PC-3 (cell line): Measurements from ENCODE around the gene PHACTR2. TPM values are rescaled to one million over a fixed set of nuclear protein-coding genes. Genes with fewer than 3 reads are reported as not detected.
"Not testable (repeated sequence)": the region's sequence is repeated elsewhere in the genome, so short reads cannot be mapped to it uniquely, and the experiment has no call there.

ENCODE experiments used
- ATAC-seq: fragments of 200-7000 bp; cut with Tn5 transposase; 2 replicates; pipeline ENCODE4 v1.9.1; 2020; ENCODE audit warnings: mild to moderate bottlenecking, moderate library complexity
- BruUV-seq: library from RNA; stranded (reverse); fragments of 400-500 nt; replicated peaks from 2 replicates; lab custom pipeline; 2021; lab: Mats Ljungman, UMichigan
- CTCF ChIA-PET: fragments of 300-600 bp; sonication (Branson Sonifier 250); formaldehyde crosslinking; loops from one replicate; lab custom pipeline; 2022; ENCODE audit warnings: antibody characterized with exemption; lab: Charles Lee
- POLR2A ChIA-PET: fragments of 300-600 bp; sonication (Branson Sonifier 250); formaldehyde crosslinking; loops from one replicate; lab custom pipeline; 2022; ENCODE audit warnings: antibody characterized with exemption; ENCODE audit not compliant: unreplicated experiment; lab: Charles Lee
- DNase-seq: peaks from one replicate; pipeline ENCODE4 v3.0.0-alpha.2; 2015
- H2AFZ ChIP-seq: fragments of 300-600 bp; sonication (generic); 2 replicates; pipeline ENCODE4 v1.6.0; 2016; ENCODE audit warnings: antibody characterized with exemption, low read length
- H3F3A ChIP-seq: fragments of 300-600 bp; sonication (generic); one replicate; pipeline ENCODE4 v1.6.0; 2017; ENCODE audit warnings: antibody characterized with exemption, low read length, control low read depth, mild to moderate bottlenecking; ENCODE audit not compliant: unreplicated experiment
- H3K27ac ChIP-seq: fragments of 300-600 bp; sonication (generic); 2 replicates; pipeline ENCODE4 v1.5.1; 2016; ENCODE audit warnings: mild to moderate bottlenecking, low read length
- H3K27me3 ChIP-seq: fragments of 300-600 bp; sonication (generic); 2 replicates; pipeline ENCODE4 v1.6.1; 2016; ENCODE audit warnings: low read length, mixed read lengths
- H3K36me3 ChIP-seq: fragments of 300-600 bp; sonication (generic); 2 replicates; pipeline ENCODE4 v1.6.1; 2016; ENCODE audit warnings: low read depth, mixed run types, low read length, mixed read lengths
- H3K4me1 ChIP-seq: fragments of 300-600 bp; sonication (generic); 2 replicates; pipeline ENCODE4 v1.5.1; 2016; ENCODE audit warnings: low read length; ENCODE audit not compliant: insufficient read depth
- H3K4me2 ChIP-seq: fragments of 300-600 bp; sonication (generic); 2 replicates; pipeline ENCODE4 v1.6.0; 2016; ENCODE audit warnings: low read length
- H3K4me3 ChIP-seq: fragments of 300-600 bp; sonication (generic); 2 replicates; pipeline ENCODE4 v1.5.1; 2016; ENCODE audit warnings: mild to moderate bottlenecking, low read length, mixed read lengths
- H3K79me2 ChIP-seq: fragments of 300-600 bp; sonication (generic); 2 replicates; pipeline ENCODE4 v1.6.1; 2017; ENCODE audit warnings: low read length, mixed read lengths
- H3K9ac ChIP-seq: fragments of 300-600 bp; sonication (generic); 2 replicates; pipeline ENCODE4 v1.6.0; 2016; ENCODE audit warnings: mild to moderate bottlenecking, low read length
- H3K9me2 ChIP-seq: fragments of 300-600 bp; sonication (generic); replicated peaks from 2 replicates; pipeline ENCODE4 v1.6.1; 2016; ENCODE audit warnings: mixed run types, low read length, mixed read lengths
- H3K9me3 ChIP-seq: fragments of 300-600 bp; sonication (generic); 2 replicates; pipeline ENCODE4 v1.6.1; 2016; ENCODE audit warnings: low read length, mixed read lengths
- H4K20me1 ChIP-seq: fragments of 300-600 bp; sonication (generic); 2 replicates; pipeline ENCODE4 v1.6.1; 2016; ENCODE audit warnings: low read length, mixed read lengths
- CTCF ChIP-seq: fragments of 300-600 bp; sonication (generic); conservative IDR thresholded peaks from 2 replicates; pipeline ENCODE4 v1.5.1; 2017; ENCODE audit warnings: antibody characterized with exemption, low read depth, mild to moderate bottlenecking, low read length
- EZH2 ChIP-seq: fragments of 300-600 bp; sonication (generic); IDR thresholded peaks from one replicate; pipeline ENCODE4 v1.6.1; 2017; ENCODE audit warnings: antibody characterized with exemption, mild to moderate bottlenecking, low read length; ENCODE audit not compliant: unreplicated experiment
- EZH2phosphoT487 ChIP-seq: fragments of 300-600 bp; sonication (generic); IDR thresholded peaks from 2 replicates; pipeline ENCODE4 v1.6.1; 2018; ENCODE audit warnings: mild to moderate bottlenecking, antibody characterized with exemption, low read length, borderline replicate concordance
- intact Hi-C: fragments of 100-400 bp; cut with micrococcal nuclease; formaldehyde crosslinking; loops from 2 replicates; pipeline ENCODE4 v1.9.0; 2023
- total RNA-seq: library from RNA; depleted of rRNA; stranded (reverse); fragments of >200 nt; gene quantifications from 2 replicates; pipeline ENCODE4 v1.2.3, GENCODE V29; 2014

The PHACTR2 gene
- total RNA-seq, 1 experiment from 2014 or later: 19.4 TPM

GRCh38 chr6:143642403-143642802 is 35.4 kb upstream of the PHACTR2 start:
- DNase-seq: no peak
- H3K9me2 ChIP-seq: no peaks in the 10 kb centered on the region
- H3K36me3 ChIP-seq: no peaks in the 10 kb centered on the region
- no peaks in the 10 kb centered on the region for H3K79me2 ChIP-seq
- no peak overlapping the region for H3K4me2 ChIP-seq
- H3K9me3 ChIP-seq: no peaks in the 10 kb centered on the region
- H3K9ac ChIP-seq: no peak overlapping the region
- intact Hi-C loops: no loop called here
- CTCF ChIA-PET: no interaction called here
- no peak for TF ChIP-seq EZH2
- no peak for TF ChIP-seq EZH2phosphoT487
- no peak for TF ChIP-seq CTCF
- no peaks in the 10 kb centered on the region for H4K20me1 ChIP-seq
- H3K27ac ChIP-seq: no peak overlapping the region
- no peaks in the 10 kb centered on the region for H3F3A ChIP-seq
- no peaks in the 10 kb centered on the region for H3K27me3 ChIP-seq
- H3K4me1 ChIP-seq: no peaks in the 10 kb centered on the region
- no peak overlapping the region for H3K4me3 ChIP-seq
- BruUV-seq: no TSS peak
- ATAC-seq: no peak
- H2AFZ ChIP-seq: no peak overlapping the region
- POLR2A ChIA-PET: no interaction called here

- no peaks in the 10 kb centered on the region for H3K36me3 ChIP-seq
- H3K4me2 ChIP-seq: no peak overlapping the region
- no peaks in the 10 kb centered on the region for H3K79me2 ChIP-seq
- no peaks in the 10 kb centered on the region for H3K27me3 ChIP-seq
- BruUV-seq: no TSS peak
- H3K9me2 ChIP-seq: no peaks in the 10 kb centered on the region
- H3F3A ChIP-seq: no peaks in the 10 kb centered on the region
- no peak for TF ChIP-seq EZH2
- TF ChIP-seq EZH2phosphoT487: no peak
- no peak for TF ChIP-seq CTCF
- no peak overlapping the region for H2AFZ ChIP-seq
- H3K9ac ChIP-seq: no peak overlapping the region
- ChIA-PET CTCF (no interaction called here), POLR2A (no interaction called here)
- no peaks in the 10 kb centered on the region for H4K20me1 ChIP-seq
- no peaks in the 10 kb centered on the region for H3K9me3 ChIP-seq
- H3K27ac ChIP-seq: no peak overlapping the region
- no peak for DNase-seq
- intact Hi-C loops: no loop called here
- no peak for ATAC-seq
- no peaks in the 10 kb centered on the region for H3K4me1 ChIP-seq
- no peak overlapping the region for H3K4me3 ChIP-seq
Measured at GRCh38 chr6:143647191-143647590, 30.6 kb upstream of the PHACTR2 start.

- BruUV-seq: no TSS peak
- Histone ChIP-seq H3K9ac (no peak overlapping the region), H3F3A (no peaks in the 10 kb centered on the region), H4K20me1 (no peaks in the 10 kb centered on the region), H2AFZ (no peak overlapping the region), H3K79me2 (no peaks in the 10 kb centered on the region), H3K27ac (no peak overlapping the region), H3K9me3 (no peaks in the 10 kb centered on the region), H3K27me3 (no peaks in the 10 kb centered on the region), H3K4me3 (no peak overlapping the region), H3K4me1 (no peaks in the 10 kb centered on the region), H3K36me3 (no peaks in the 10 kb centered on the region), H3K9me2 (no peaks in the 10 kb centered on the region), H3K4me2 (no peak overlapping the region)
- no peak for DNase-seq
- CTCF ChIA-PET: no interaction called here
- POLR2A ChIA-PET: no interaction called here
- no peak for TF ChIP-seq CTCF
- TF ChIP-seq EZH2phosphoT487: no peak
- no peak for TF ChIP-seq EZH2
- ATAC-seq: no peak
- intact Hi-C loops: no loop called here
Measured at GRCh38 chr6:143647732-143648131, 30.0 kb upstream of the PHACTR2 start.

GRCh38 chr6:143649319-143649718 is 28.4 kb upstream of the PHACTR2 start:
- H3F3A ChIP-seq, H3K79me2 ChIP-seq, H3K9me2 ChIP-seq, BruUV-seq, H3K36me3 ChIP-seq, POLR2A ChIA-PET, H3K9me3 ChIP-seq, DNase-seq, intact Hi-C loops, H2AFZ ChIP-seq, CTCF ChIA-PET, H3K9ac ChIP-seq, H4K20me1 ChIP-seq, H3K27me3 ChIP-seq, H3K27ac ChIP-seq, H3K4me2 ChIP-seq, H3K4me1 ChIP-seq, H3K4me3 ChIP-seq, ATAC-seq: not testable (repeated sequence)
